GM21723 (cell line): ENCODE data around the gene EDN1.

Experiments
- ATAC-seq: cut with Tn5 transposase; IDR thresholded peaks from one replicate; pipeline ENCODE4 v1.9.1; 2021; ENCODE audit warnings: mild to moderate bottlenecking, moderate library complexity; ENCODE audit not compliant: unreplicated experiment

Gene EDN1

GRCh38 chr6:12289933-12290820 is at the start of gene EDN1:
Gene EDN1, plus strand, starts transcription at chr6:12290361. Its CDS starts 269 bp downstream, at chr6:12290630.
- peak; percentile 86 for ATAC-seq

GRCh38 chr6:12241493-12242175 is 48.5 kb upstream of the EDN1 start:
- no peak for ATAC-seq

- no peak for ATAC-seq
These were observed 47.0 kb upstream of the EDN1 start for GRCh38 chr6:12243169-12243568.

GRCh38 chr6:12245360-12245759 is 44.8 kb upstream of the EDN1 start:
- no peak for ATAC-seq

- no peak for ATAC-seq
These were observed 44.1 kb upstream of the EDN1 start for GRCh38 chr6:12245763-12246718.

GRCh38 chr6:12246900-12247299 is 43.3 kb upstream of the EDN1 start:
- no peak for ATAC-seq

GRCh38 chr6:12249541-12250382 is 40.4 kb upstream of the EDN1 start:
- no peak for ATAC-seq

- ATAC-seq: no peak
These were observed 39.8 kb upstream of the EDN1 start for GRCh38 chr6:12250383-12250770.

- no peak for ATAC-seq
These were observed 36.0 kb upstream of the EDN1 start for GRCh38 chr6:12254210-12254609.

- no peak for ATAC-seq
These were observed 32.0 kb upstream of the EDN1 start for GRCh38 chr6:12258191-12258590.

- ATAC-seq: no peak
These were observed 31.5 kb upstream of the EDN1 start for GRCh38 chr6:12258591-12259075.

GRCh38 chr6:12260458-12261093 is 29.6 kb upstream of the EDN1 start:
- no peak for ATAC-seq

- ATAC-seq: no peak
These were observed 28.7 kb upstream of the EDN1 start for GRCh38 chr6:12261502-12261901.

- no peak for ATAC-seq
These were observed 27.7 kb upstream of the EDN1 start for GRCh38 chr6:12262236-12263061.

- ATAC-seq: no peak
These were observed 26.8 kb upstream of the EDN1 start for GRCh38 chr6:12263403-12263802.

- ATAC-seq: no peak
These were observed 25.5 kb upstream of the EDN1 start for GRCh38 chr6:12264671-12265070.

- ATAC-seq: no peak
These were observed 24.9 kb upstream of the EDN1 start for GRCh38 chr6:12265296-12265695.

GRCh38 chr6:12265791-12266190 is 24.4 kb upstream of the EDN1 start:
- ATAC-seq: no peak

- no peak for ATAC-seq
These were observed 23.6 kb upstream of the EDN1 start for GRCh38 chr6:12266571-12266970.
